ENCODE data around the gene GET3.

- TF ChIP-seq CTCF (IDR thresholded peaks at IDR 0.05), result no peak
- TF ChIP-seq POLR2A (IDR thresholded peaks at IDR 0.05), result no peak
Observed at GRCh38 chr19:12749938-12750521, 12.7 kb downstream of the GET3 start.

All from ovary (tissue), 3 donors.